H9 (cell line): ENCODE data around the gene ATG4D. TPM values are rescaled to one million over a fixed set of nuclear protein-coding genes. Genes with fewer than 3 reads are reported as not detected.

ENCODE experiments used
- DNase-seq: peaks from one replicate; pipeline ENCODE4 v3.0.0-alpha.2; 2017
- H2AFZ ChIP-seq: one replicate; pipeline ENCODE4 v1.6.1; 2013; ENCODE audit warnings: mild to moderate bottlenecking, low read length, control low read depth, moderate library complexity
- H2AK5ac ChIP-seq: 2 replicates; pipeline ENCODE4 v1.6.1; 2013; ENCODE audit warnings: low read length, control low read depth, mixed read lengths; ENCODE audit not compliant: insufficient read length
- H2BK120ac ChIP-seq: one replicate; pipeline ENCODE4 v1.6.1; 2013; ENCODE audit warnings: low read depth, mild to moderate bottlenecking, low read length, control low read depth, inconsistent platforms; ENCODE audit not compliant: poor library complexity, severe bottlenecking
- H2BK12ac ChIP-seq: 2 replicates; pipeline ENCODE4 v1.6.1; 2013; ENCODE audit warnings: low read length, control low read depth, mixed read lengths, low read depth; ENCODE audit not compliant: insufficient read length
- H2BK15ac ChIP-seq: 2 replicates; pipeline ENCODE4 v1.6.1; 2013; ENCODE audit warnings: low read depth, low read length, control low read depth
- H2BK20ac ChIP-seq: one replicate; pipeline ENCODE4 v1.6.1; 2013; ENCODE audit warnings: low read depth, mild to moderate bottlenecking, low read length, control low read depth, inconsistent platforms; ENCODE audit not compliant: poor library complexity, severe bottlenecking
- H2BK5ac ChIP-seq: 2 replicates; pipeline ENCODE4 v1.6.1; 2013; ENCODE audit warnings: low read length, control low read depth, mixed read lengths; ENCODE audit not compliant: insufficient read length
- H3K14ac ChIP-seq: 2 replicates; pipeline ENCODE4 v1.6.1; 2013; ENCODE audit warnings: low read length, control low read depth; ENCODE audit not compliant: insufficient read depth
- H3K18ac ChIP-seq: 2 replicates; pipeline ENCODE4 v1.6.1; 2013; ENCODE audit warnings: low read depth, mild to moderate bottlenecking, mixed read lengths, low read length, control low read depth; ENCODE audit not compliant: insufficient read length
- H3K23ac ChIP-seq: 2 replicates; pipeline ENCODE4 v1.6.1; 2013; ENCODE audit warnings: low read length, control low read depth, mixed read lengths, low read depth; ENCODE audit not compliant: insufficient read length
- H3K23me2 ChIP-seq: 2 replicates; pipeline ENCODE4 v1.6.1; 2013; ENCODE audit warnings: low read depth, mild to moderate bottlenecking, mixed read lengths, low read length, control low read depth; ENCODE audit not compliant: insufficient read length, poor library complexity, severe bottlenecking
- H3K27ac ChIP-seq: 2 replicates; pipeline ENCODE4 v1.5.1; 2013; ENCODE audit warnings: low read length, control low read depth, mixed read lengths, low read depth; ENCODE audit not compliant: insufficient read length
- H3K27me3 ChIP-seq: 2 replicates; pipeline ENCODE4 v1.6.1; 2013; ENCODE audit warnings: low read length, control low read depth, inconsistent platforms; ENCODE audit not compliant: insufficient read depth
- H3K4ac ChIP-seq: 2 replicates; pipeline ENCODE4 v1.6.1; 2013; ENCODE audit warnings: low read depth, mild to moderate bottlenecking, control low read depth, inconsistent platforms, low read length, moderate library complexity
- H3K4me1 ChIP-seq: 2 replicates; pipeline ENCODE4 v1.6.1; 2013; ENCODE audit warnings: low read length, control low read depth, inconsistent platforms; ENCODE audit not compliant: insufficient read depth
- H3K4me2 ChIP-seq: 2 replicates; pipeline ENCODE4 v1.6.1; 2013; ENCODE audit warnings: low read length, control low read depth, mixed read lengths; ENCODE audit not compliant: insufficient read length, insufficient read depth
- H3K56ac ChIP-seq: 2 replicates; pipeline ENCODE4 v1.6.1; 2013; ENCODE audit warnings: low read depth, mild to moderate bottlenecking, mixed read lengths, low read length, control low read depth; ENCODE audit not compliant: insufficient read length
- H3K79me1 ChIP-seq: 2 replicates; pipeline ENCODE4 v1.6.1; 2013; ENCODE audit warnings: low read depth, mild to moderate bottlenecking, moderate library complexity, low read length, control low read depth, inconsistent platforms; ENCODE audit not compliant: insufficient read depth, poor library complexity, severe bottlenecking
- H3K79me2 ChIP-seq: 2 replicates; pipeline ENCODE4 v1.6.1; 2013; ENCODE audit warnings: low read length, control low read depth, inconsistent platforms; ENCODE audit not compliant: insufficient read depth
- H3K9ac ChIP-seq: 2 replicates; pipeline ENCODE4 v1.6.1; 2013; ENCODE audit warnings: low read length, control low read depth, mixed read lengths; ENCODE audit not compliant: insufficient read length; ENCODE audit errors: extremely low read depth
- H3K9me3 ChIP-seq: one replicate; pipeline ENCODE4 v1.6.1; 2013; ENCODE audit warnings: low read depth, low read length, inconsistent platforms; ENCODE audit not compliant: control insufficient read depth
- H3T11ph ChIP-seq: one replicate; pipeline ENCODE4 v1.6.1; 2013; ENCODE audit warnings: mild to moderate bottlenecking, low read length, control low read depth, inconsistent platforms
- H4K20me1 ChIP-seq: one replicate; pipeline ENCODE4 v1.6.1; 2013; ENCODE audit not compliant: control insufficient read depth, insufficient read length, insufficient read depth
- H4K5ac ChIP-seq: 2 replicates; pipeline ENCODE4 v1.6.1; 2013; ENCODE audit warnings: low read depth, mild to moderate bottlenecking, mixed read lengths, low read length, control low read depth; ENCODE audit not compliant: insufficient read length
- H4K8ac ChIP-seq: replicated peaks from 2 replicates; pipeline ENCODE4 v1.6.1; 2013; ENCODE audit warnings: low read length, control low read depth, mixed read lengths, low read depth; ENCODE audit not compliant: insufficient read length
- H4K91ac ChIP-seq: 2 replicates; pipeline ENCODE4 v1.6.1; 2013; ENCODE audit warnings: low read depth, mild to moderate bottlenecking, moderate library complexity, mixed read lengths, low read length, control low read depth; ENCODE audit not compliant: insufficient read length
- H3K27ac Mint-ChIP-seq, 3 experiments: 2 replicates in 2 of 3; 3 replicates in 1 of 3; pipeline ENCODE4 v1.8.0; 2020 to 2021; ENCODE audit warnings: mixed read lengths in 3 of 3, mild to moderate bottlenecking in 1 of 3, moderate library complexity in 1 of 3
- H3K27me3 Mint-ChIP-seq: 2 replicates; pipeline ENCODE4 v1.8.0; 2021; ENCODE audit warnings: low read depth, mild to moderate bottlenecking, moderate library complexity, mixed read lengths
- H3K36me3 Mint-ChIP-seq, 3 experiments: 2 replicates in 2 of 3; 3 replicates in 1 of 3; pipeline ENCODE4 v1.8.0; 2020 to 2021; ENCODE audit warnings: low read depth in 3 of 3, mixed read lengths in 3 of 3; ENCODE audit not compliant: insufficient read depth in 1 of 3
- H3K4me1 Mint-ChIP-seq, 2 experiments: 2 replicates each; pipeline ENCODE4 v1.8.0; 2020; ENCODE audit warnings: mixed read lengths in 2 of 2
- H3K4me3 Mint-ChIP-seq, 2 experiments: 2 replicates in 1 of 2; 3 replicates in 1 of 2; pipeline ENCODE4 v1.8.0; 2020 to 2021; ENCODE audit warnings: mild to moderate bottlenecking in 2 of 2, mixed read lengths in 2 of 2, moderate library complexity in 1 of 2
- H3K9me3 Mint-ChIP-seq, 2 experiments: 2 replicates in 1 of 2; 3 replicates in 1 of 2; pipeline ENCODE4 v1.8.0; 2020; ENCODE audit warnings: mild to moderate bottlenecking in 2 of 2, mixed read lengths in 2 of 2, moderate library complexity in 1 of 2
- WGBS: extraction: QIAGEN DNeasy Blood & Tissue Kit; methylation state at CpG from one replicate; pipeline ENCODE4 v1.1.7; 2013; ENCODE audit warnings: missing lambda C conversion rate, low lambda C conversion rate, mixed read lengths; ENCODE audit not compliant: insufficient read length; ENCODE audit errors: extremely low coverage; 5-methylcytosine and 5-hydroxymethylcytosine counted together
- long read RNA-seq: library from polyadenylated mRNA; unstranded; transcript quantifications from one replicate; pipeline ENCODE4 v2.0.0, GENCODE V29; 2020
- total RNA-seq: library from RNA; stranded (reverse); gene quantifications from 2 replicates; pipeline ENCODE4 v1.2.1, GENCODE V29; 2021
- TF ChIP-seq, protein P1 (sequence below): fragments of 200-600 bp; sonication (generic); conservative IDR thresholded peaks from 3 replicates; pipeline ENCODE4 v1.8.0; 2021; ENCODE audit warnings: antibody characterized with exemption, mild to moderate bottlenecking

The ATG4D gene
- 55.2 and 55.8 TPM in 2 replicates for total RNA-seq
- long read RNA-seq, partial matches to known transcripts, result 1 of 4 reads
- long read RNA-seq, other reads (novel, unspliced or antisense), result 1 of 4 reads

DNA sequence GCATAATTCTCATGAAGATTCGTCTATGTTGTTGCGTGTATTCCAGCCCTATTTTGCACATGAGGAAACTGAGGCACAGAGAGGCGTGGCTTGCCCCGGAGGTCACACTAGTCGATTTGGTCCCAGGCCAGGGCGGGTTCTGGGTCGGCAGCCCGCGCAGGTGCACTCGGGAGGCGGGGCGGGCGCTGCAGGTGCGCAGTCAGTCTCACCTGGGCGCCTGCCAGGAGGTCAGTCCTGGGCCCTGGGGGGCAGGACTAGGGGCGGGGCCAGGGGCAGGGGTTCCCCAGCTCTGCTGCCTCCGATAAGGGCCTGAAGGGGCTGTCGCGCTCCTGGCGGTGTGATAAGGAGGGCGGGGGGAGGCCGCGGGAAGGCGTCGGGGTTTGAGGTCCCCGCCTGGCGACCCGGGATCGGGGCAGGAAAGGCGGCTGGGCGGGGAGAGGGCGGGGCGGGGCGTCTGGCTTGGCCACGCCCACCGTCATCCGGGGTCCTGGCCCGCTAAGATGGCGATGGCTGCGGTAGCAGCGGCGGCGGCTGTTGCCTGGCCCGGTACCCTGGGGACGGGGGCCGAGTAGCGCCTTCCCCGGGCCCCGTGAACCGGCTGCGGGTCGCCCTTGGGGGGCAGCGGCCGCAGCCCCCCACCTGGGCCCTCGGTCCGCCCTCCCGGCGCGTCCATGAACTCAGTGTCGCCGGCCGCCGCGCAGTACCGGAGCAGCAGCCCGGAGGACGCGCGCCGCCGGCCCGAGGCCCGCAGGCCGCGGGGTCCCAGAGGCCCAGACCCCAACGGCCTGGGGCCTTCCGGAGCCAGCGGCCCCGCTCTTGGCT, at the start of gene ATG4D:
Gene ATG4D, plus strand, starts transcription at position 485 of the 822 bp plus-strand sequence. Its CDS starts 187 bp downstream, at position 672.
- peak within 1 kb of the TSS in 2 of 3 experiments; percentile 88 to 95; a peak in 4 of 7 replicates for H3K27ac Mint-ChIP-seq
- peak within 1 kb of the TSS; percentile 89 for H3K4me3 Mint-ChIP-seq
- no peak within 1 kb of the TSS for H3T11ph ChIP-seq
- no peaks in the 10 kb centered on the region for H3K9me3 Mint-ChIP-seq
- no peaks in the 10 kb centered on the region for H3K4me1 ChIP-seq
- H4K91ac ChIP-seq, result no peak within 1 kb of the TSS
- H3K27ac ChIP-seq, result no peak within 1 kb of the TSS
- no peaks in the 10 kb centered on the region for H3K27me3 ChIP-seq
- peak; percentile 90 for DNase-seq
- H4K8ac ChIP-seq, result no peak within 1 kb of the TSS
- H3K4ac ChIP-seq, result no peak within 1 kb of the TSS
- H3K36me3 Mint-ChIP-seq, result peaks cover 6 to 15% (median 14%) of the 10 kb centered on the region in 3 experiments; a peak in 6 of 7 replicates
- no peak within 1 kb of the TSS for H2BK20ac ChIP-seq
- no peak within 1 kb of the TSS for H3K23ac ChIP-seq
- peaks cover 4 to 12% of the 10 kb centered on the region in 2 experiments for H3K4me1 Mint-ChIP-seq
- no peak within 1 kb of the TSS for H3K56ac ChIP-seq
- TF ChIP-seq, protein P1, sequence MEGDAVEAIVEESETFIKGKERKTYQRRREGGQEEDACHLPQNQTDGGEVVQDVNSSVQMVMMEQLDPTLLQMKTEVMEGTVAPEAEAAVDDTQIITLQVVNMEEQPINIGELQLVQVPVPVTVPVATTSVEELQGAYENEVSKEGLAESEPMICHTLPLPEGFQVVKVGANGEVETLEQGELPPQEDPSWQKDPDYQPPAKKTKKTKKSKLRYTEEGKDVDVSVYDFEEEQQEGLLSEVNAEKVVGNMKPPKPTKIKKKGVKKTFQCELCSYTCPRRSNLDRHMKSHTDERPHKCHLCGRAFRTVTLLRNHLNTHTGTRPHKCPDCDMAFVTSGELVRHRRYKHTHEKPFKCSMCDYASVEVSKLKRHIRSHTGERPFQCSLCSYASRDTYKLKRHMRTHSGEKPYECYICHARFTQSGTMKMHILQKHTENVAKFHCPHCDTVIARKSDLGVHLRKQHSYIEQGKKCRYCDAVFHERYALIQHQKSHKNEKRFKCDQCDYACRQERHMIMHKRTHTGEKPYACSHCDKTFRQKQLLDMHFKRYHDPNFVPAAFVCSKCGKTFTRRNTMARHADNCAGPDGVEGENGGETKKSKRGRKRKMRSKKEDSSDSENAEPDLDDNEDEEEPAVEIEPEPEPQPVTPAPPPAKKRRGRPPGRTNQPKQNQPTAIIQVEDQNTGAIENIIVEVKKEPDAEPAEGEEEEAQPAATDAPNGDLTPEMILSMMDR, result no peak
- no peak within 1 kb of the TSS for H2BK15ac ChIP-seq
- H2AK5ac ChIP-seq, result no peak within 1 kb of the TSS
- H3K9me3 ChIP-seq, result no peaks in the 10 kb centered on the region
- no CpG with 5 or more reads among the region's 79 CpGs for WGBS
- H4K20me1 ChIP-seq, result no peaks in the 10 kb centered on the region
- peak within 1 kb of the TSS; percentile 12 for H3K9ac ChIP-seq
- H3K14ac ChIP-seq, result no peak within 1 kb of the TSS
- H3K27me3 Mint-ChIP-seq, result peaks cover 5% of the 10 kb centered on the region; the same call in 1 of the 2 replicates
- no peak within 1 kb of the TSS for H2BK12ac ChIP-seq
- H3K18ac ChIP-seq, result no peak within 1 kb of the TSS
- H2AFZ ChIP-seq, result no peak within 1 kb of the TSS
- H2BK5ac ChIP-seq, result no peak within 1 kb of the TSS
- no peak within 1 kb of the TSS for H4K5ac ChIP-seq
- H3K4me2 ChIP-seq, result peak within 1 kb of the TSS; percentile 53
- no peaks in the 10 kb centered on the region for H3K23me2 ChIP-seq
- H3K79me1 ChIP-seq, result no peaks in the 10 kb centered on the region
- no peak within 1 kb of the TSS for H2BK120ac ChIP-seq
- H3K79me2 ChIP-seq, result no peaks in the 10 kb centered on the region
